HUES64 (cell line): Measurements from ENCODE around the gene GCDH.

Experiments used
- H3K27ac ChIP-seq: 2 replicates; pipeline ENCODE4 v1.7.0; 2013; ENCODE audit warnings: low read depth, low read length, inconsistent platforms
- H3K27me3 ChIP-seq: 2 replicates; pipeline ENCODE4 v1.6.1; 2013; ENCODE audit warnings: mild to moderate bottlenecking, low read length; ENCODE audit not compliant: insufficient read depth
- H3K36me3 ChIP-seq: 2 replicates; pipeline ENCODE4 v1.6.1; 2013; ENCODE audit warnings: mild to moderate bottlenecking, low read length; ENCODE audit not compliant: insufficient read depth
- H3K4me1 ChIP-seq: 2 replicates; pipeline ENCODE4 v1.6.1; 2013; ENCODE audit warnings: mild to moderate bottlenecking, low read length, moderate library complexity; ENCODE audit not compliant: insufficient read depth
- H3K4me3 ChIP-seq: 2 replicates; pipeline ENCODE4 v1.5.1; 2013; ENCODE audit warnings: mild to moderate bottlenecking, low read length, moderate library complexity
- H3K9ac ChIP-seq: 2 replicates; pipeline ENCODE4 v1.6.1; 2013; ENCODE audit warnings: mild to moderate bottlenecking, low read depth, low read length
- H3K9me3 ChIP-seq: 2 replicates; pipeline ENCODE4 v1.6.1; 2013; ENCODE audit warnings: low read depth, low read length; ENCODE audit not compliant: insufficient read depth
- WGBS: fragments of 150-250, 120-280 bp; methylation state at CpG from one replicate; pipeline ENCODE4 v1.1.7; 2013; ENCODE audit warnings: missing lambda C conversion rate; 5-methylcytosine and 5-hydroxymethylcytosine counted together

The GCDH gene

GRCh38 chr19:12933287-12934072, 42.5 kb downstream of the GCDH start, which contains the start of gene FARSA:
TSS of gene FARSA (minus strand) at chr19:12933711. CDS start at chr19:12933696, 15 bp downstream.
- no peak within 1 kb of the TSS for H3K27ac ChIP-seq

GRCh38 chr19:12935071-12935470, 44.1 kb downstream of the GCDH start:
- H3K27ac ChIP-seq = no peak overlapping the region
- H3K4me1 ChIP-seq = peaks cover 16% of the 10 kb centered on the region; the same call in 1 of the 2 replicates

More at GRCh38 chr19:12933287-12934072, 42.5 kb downstream of the GCDH start, which contains the start of gene FARSA:
- Histone ChIP-seq H3K9ac (peak within 1 kb of the TSS; percentile 87), H3K9me3 (no peaks in the 10 kb centered on the region), H3K27me3 (no peaks in the 10 kb centered on the region), H3K4me1 (peaks cover 10% of the 10 kb centered on the region; the same call in 1 of the 2 replicates), H3K4me3 (peak within 1 kb of the TSS; percentile 97), H3K36me3 (peaks cover 30% of the 10 kb centered on the region)
- WGBS = 5% methylated on average over 51 of the region's 51 CpGs

GRCh38 chr19:12936582-12936981, 45.6 kb downstream of the GCDH start:
- no peak overlapping the region for H3K27ac ChIP-seq
- H3K4me1 ChIP-seq = peaks cover 17% of the 10 kb centered on the region; the same call in 1 of the 2 replicates

More at GRCh38 chr19:12935071-12935470, 44.1 kb downstream of the GCDH start:
- H3K9ac ChIP-seq = no peak overlapping the region
- H3K4me3 ChIP-seq = no peak overlapping the region
- peaks cover 25% of the 10 kb centered on the region for H3K36me3 ChIP-seq
- H3K9me3 ChIP-seq = no peaks in the 10 kb centered on the region
- no peaks in the 10 kb centered on the region for H3K27me3 ChIP-seq
- 94% methylated on average over 10 of the region's 10 CpGs for WGBS

GRCh38 chr19:12937093-12937926, 46.4 kb downstream of the GCDH start:
- peak overlapping the region; percentile 57 for H3K9ac ChIP-seq
- WGBS = 21% methylated on average over 23 of the region's 23 CpGs

More at GRCh38 chr19:12936582-12936981, 45.6 kb downstream of the GCDH start:
- H3K27me3 ChIP-seq = no peaks in the 10 kb centered on the region
- 86% methylated on average over 7 of the region's 7 CpGs for WGBS
- peaks cover 28% of the 10 kb centered on the region for H3K36me3 ChIP-seq
- H3K4me3 ChIP-seq = no peak overlapping the region
- H3K9ac ChIP-seq = no peak overlapping the region
- no peaks in the 10 kb centered on the region for H3K9me3 ChIP-seq

GRCh38 chr19:12937927-12938778, 47.2 kb downstream of the GCDH start, which contains the start of gene CALR:
TSS of gene CALR (plus strand) at chr19:12938609. CDS start at chr19:12938680, 71 bp downstream.
- under 1% methylated on average over 63 of the region's 63 CpGs for WGBS
- peaks cover 17% of the 10 kb centered on the region; the same call in 1 of the 2 replicates for H3K4me1 ChIP-seq
- H3K36me3 ChIP-seq = peaks cover 42% of the 10 kb centered on the region
- H3K9ac ChIP-seq = peak within 1 kb of the TSS; percentile 97
- no peaks in the 10 kb centered on the region for H3K9me3 ChIP-seq
- H3K27ac ChIP-seq = peak within 1 kb of the TSS; percentile 84
- peak within 1 kb of the TSS; percentile 92 for H3K4me3 ChIP-seq
- no peaks in the 10 kb centered on the region for H3K27me3 ChIP-seq

More at GRCh38 chr19:12937093-12937926, 46.4 kb downstream of the GCDH start:
- Histone ChIP-seq H3K27ac (peak overlapping the region; percentile 84), H3K27me3 (no peaks in the 10 kb centered on the region), H3K36me3 (peaks cover 33% of the 10 kb centered on the region), H3K4me3 (peak overlapping the region; percentile 92), H3K4me1 (peaks cover 17% of the 10 kb centered on the region; the same call in 1 of the 2 replicates), H3K9me3 (no peaks in the 10 kb centered on the region)

GRCh38 chr19:12938779-12939601, 48.0 kb downstream of the GCDH start:
- 4% methylated on average over 53 of the region's 54 CpGs for WGBS
- H3K9me3 ChIP-seq = no peaks in the 10 kb centered on the region
- H3K4me1 ChIP-seq = peaks cover 17% of the 10 kb centered on the region; the same call in 1 of the 2 replicates
- H3K36me3 ChIP-seq = peaks cover 49% of the 10 kb centered on the region
- no peaks in the 10 kb centered on the region for H3K27me3 ChIP-seq
- peak overlapping the region; percentile 97 for H3K9ac ChIP-seq
- peak overlapping the region; percentile 78 for H3K27ac ChIP-seq
- H3K4me3 ChIP-seq = peak overlapping the region; percentile 92

GRCh38 chr19:12939975-12940423, 49.0 kb downstream of the GCDH start:
- peaks cover 17% of the 10 kb centered on the region; the same call in 1 of the 2 replicates for H3K4me1 ChIP-seq
- H3K36me3 ChIP-seq = peaks cover 59% of the 10 kb centered on the region
- peak overlapping the region; percentile 97; the same call in 1 of the 2 replicates for H3K9ac ChIP-seq
- no peaks in the 10 kb centered on the region for H3K9me3 ChIP-seq
- peak overlapping the region; percentile 92 for H3K4me3 ChIP-seq
- H3K27me3 ChIP-seq = no peaks in the 10 kb centered on the region
- H3K27ac ChIP-seq = peak overlapping the region; percentile 4; the same call in 1 of the 2 replicates
- 95% methylated on average over 10 of the region's 10 CpGs for WGBS

- Histone ChIP-seq H3K4me1 (peaks cover 17% of the 10 kb centered on the region; the same call in 1 of the 2 replicates), H3K9ac (no peak overlapping the region)
- 97% methylated on average over 2 of the region's 2 CpGs for WGBS
Measured at GRCh38 chr19:12940897-12941296, 49.9 kb downstream of the GCDH start.

GRCh38 chr19:12943437-12944044, 52.6 kb downstream of the GCDH start:
- H3K4me3 ChIP-seq = no peak overlapping the region
- no peak overlapping the region for H3K9ac ChIP-seq
- no peak overlapping the region for H3K27ac ChIP-seq
- no peaks in the 10 kb centered on the region for H3K9me3 ChIP-seq
- WGBS = 95% methylated on average over 18 of the region's 18 CpGs
- no peaks in the 10 kb centered on the region for H3K27me3 ChIP-seq
- peaks cover 73% of the 10 kb centered on the region for H3K36me3 ChIP-seq
- peaks cover 16% of the 10 kb centered on the region; the same call in 1 of the 2 replicates for H3K4me1 ChIP-seq

More at GRCh38 chr19:12940897-12941296, 49.9 kb downstream of the GCDH start:
- no peaks in the 10 kb centered on the region for H3K27me3 ChIP-seq
- peak overlapping the region; percentile 92; the same call in 1 of the 2 replicates for H3K4me3 ChIP-seq
- peaks cover 61% of the 10 kb centered on the region for H3K36me3 ChIP-seq
- H3K27ac ChIP-seq = peak overlapping the region; percentile 20; the same call in 1 of the 2 replicates
- H3K9me3 ChIP-seq = no peaks in the 10 kb centered on the region
